HepG2 (cell line): ENCODE results near the gene ANKRA2. TPM values are rescaled to one million over a fixed set of nuclear protein-coding genes. Genes with fewer than 3 reads are reported as not detected.

Experiments
- JARID2 ChIP-seq: sonication (generic); formaldehyde crosslinking; IDR thresholded peaks from 2 replicates; pipeline ENCODE4 v1.8.1; 2023; ENCODE audit warnings: missing genetic modification reagents, inconsistent platforms; ENCODE audit not compliant: insufficient replicate concordance
- NONO ChIP-seq, 2 experiments: fragments of 450-650 bp in 1 of 2; sonication (generic) in 1 of 2; formaldehyde crosslinking in 1 of 2; IDR thresholded peaks in 1 of 2; conservative IDR thresholded peaks in 1 of 2; 2 replicates each; pipeline versions ENCODE4 v1.6.1 to v1.8.0; 2017 to 2022; ENCODE audit warnings: mild to moderate bottlenecking in 1 of 2, missing genetic modification reagents in 1 of 2, moderate library complexity in 1 of 2
- RBM39 ChIP-seq: fragments of 200-400 bp; formaldehyde crosslinking; IDR thresholded peaks from one replicate; pipeline ENCODE4 v1.6.1; 2018; ENCODE audit warnings: antibody characterized with exemption, mild to moderate bottlenecking, low read depth, low read length; ENCODE audit not compliant: poor library complexity, severe bottlenecking
- USF2 ChIP-seq, 2 experiments: sonication (generic) in 1 of 2; formaldehyde crosslinking in 1 of 2; IDR thresholded peaks; 2 replicates each; pipeline versions ENCODE4 v1.5.1 to v1.6.1; 2011 to 2020; ENCODE audit warnings: borderline replicate concordance in 1 of 2, low read depth in 1 of 2, low read length in 1 of 2, mild to moderate bottlenecking in 1 of 2, missing genetic modification reagents in 1 of 2, moderate library complexity in 1 of 2
- ZC3H4 ChIP-seq: sonication (generic); formaldehyde crosslinking; IDR thresholded peaks from 2 replicates; pipeline ENCODE4 v1.4.0; 2020; ENCODE audit warnings: missing genetic modification reagents, borderline replicate concordance
- ZNF224 ChIP-seq: sonication (generic); formaldehyde crosslinking; IDR thresholded peaks from 2 replicates; pipeline ENCODE4 v1.5.0; 2020; ENCODE audit warnings: mild to moderate bottlenecking, missing genetic modification reagents
- ZNF431 ChIP-seq: sonication (generic); formaldehyde crosslinking; IDR thresholded peaks from 2 replicates; pipeline ENCODE4 v1.9.0; 2022; ENCODE audit warnings: missing genetic modification reagents, low read depth, mild to moderate bottlenecking, borderline replicate concordance
- ZNF567 ChIP-seq: sonication (generic); formaldehyde crosslinking; IDR thresholded peaks from 2 replicates; pipeline ENCODE4 v1.8.1; 2023; ENCODE audit warnings: mild to moderate bottlenecking, missing genetic modification reagents, borderline replicate concordance
- ZNF687 ChIP-seq: sonication (generic); formaldehyde crosslinking; IDR thresholded peaks from 2 replicates; pipeline ENCODE4 v1.5.1; 2020; ENCODE audit warnings: mild to moderate bottlenecking, missing genetic modification reagents, moderate library complexity
- ZNF775 ChIP-seq: sonication (generic); formaldehyde crosslinking; IDR thresholded peaks from 2 replicates; pipeline ENCODE4 v1.4.0; 2020; ENCODE audit warnings: missing genetic modification reagents, mild to moderate bottlenecking, moderate library complexity, borderline replicate concordance
- ZNF878 ChIP-seq: sonication (generic); formaldehyde crosslinking; IDR thresholded peaks from 2 replicates; pipeline ENCODE4 v1.8.1; 2023; ENCODE audit warnings: mild to moderate bottlenecking, missing genetic modification reagents, moderate library complexity
- polyA plus RNA-seq, 8 experiments: library from polyadenylated mRNA; depleted of rRNA in 3 of 8; stranded (reverse) in 7 of 8; unstranded in 1 of 8; fragments of >200 nt; fragmentation: Illumina TruSeq in 4 of 8; extraction: Trizol in 4 of 8; gene quantifications; 2 replicates each; pipeline versions ENCODE4 v1.2.1 to v1.2.3, GENCODE V29; 2011 to 2016; ENCODE audit warnings: low read depth in 4 of 8, missing spikeins in 1 of 8, mixed read lengths in 1 of 8; ENCODE audit not compliant: insufficient read depth in 1 of 8
- total RNA-seq, 5 experiments: library from RNA; depleted of rRNA; stranded (reverse); fragments of >200 nt; fragmentation: Illumina TruSeq; extraction: Trizol; gene quantifications; 2 replicates each; pipeline ENCODE4 v1.2.3, GENCODE V29; 2016; ENCODE audit warnings: low read depth in 1 of 5
- TF ChIP-seq, protein P1 (sequence below): sonication (generic); formaldehyde crosslinking; IDR thresholded peaks from 2 replicates; pipeline ENCODE4 v1.8.0; 2022; ENCODE audit warnings: mild to moderate bottlenecking, missing genetic modification reagents; ENCODE audit not compliant: insufficient replicate concordance
- TF ChIP-seq, protein P2 (sequence below): IDR thresholded peaks from 2 replicates; pipeline ENCODE4 v1.6.1; 2016; ENCODE audit warnings: mild to moderate bottlenecking
- TF ChIP-seq, protein P3 (sequence below): sonication (generic); formaldehyde crosslinking; IDR thresholded peaks from 2 replicates; pipeline ENCODE4 v1.8.1; 2023; ENCODE audit warnings: mild to moderate bottlenecking, missing genetic modification reagents

ANKRA2 gene
- total and polyA plus RNA-seq, 2 of the 13 experiments (the other 11 are each of a cell fraction or from before 2014, with no cell fraction given) = 23.6 to 33.6 TPM

GRCh38 chr5:73565139-73565968 lies at the start of gene ANKRA2, which contains the start of gene UTP15 (continued):
- TF ChIP-seq NONO (IDR thresholded peaks at IDR 0.05) (no peak), NONO (CRISPR knock-in tag; conservative IDR thresholded peaks at IDR 0.05) (no peak; the same call in 1 of the 2 replicates), RBM39 (peak; percentile 79), USF2 (IDR thresholded peaks at IDR 0.05; ENCODE audit: low read depth, low read length) (peak; percentile 34; the same call in 1 of the 2 replicates), USF2 (CRISPR knock-in tag; IDR thresholded peaks at IDR 0.05; ENCODE audit: borderline replicate concordance) (peak; percentile 67; the same call in 1 of the 2 replicates), ZNF687 (peak; percentile 89), ZNF567 (0 out of 2 replicates have a peak, but pooled peaks have one; percentile 66), ZNF224 (CRISPR knock-in tag) (0 out of 2 replicates have a peak, but pooled peaks have one; percentile 61), JARID2 (no peak), ZC3H4 (CRISPR knock-in tag) (no peak), ZNF431 (CRISPR knock-in tag) (no peak), ZNF878 (CRISPR knock-in tag) (no peak), ZNF775 (CRISPR knock-in tag) (no peak)
- TF ChIP-seq, protein P1, sequence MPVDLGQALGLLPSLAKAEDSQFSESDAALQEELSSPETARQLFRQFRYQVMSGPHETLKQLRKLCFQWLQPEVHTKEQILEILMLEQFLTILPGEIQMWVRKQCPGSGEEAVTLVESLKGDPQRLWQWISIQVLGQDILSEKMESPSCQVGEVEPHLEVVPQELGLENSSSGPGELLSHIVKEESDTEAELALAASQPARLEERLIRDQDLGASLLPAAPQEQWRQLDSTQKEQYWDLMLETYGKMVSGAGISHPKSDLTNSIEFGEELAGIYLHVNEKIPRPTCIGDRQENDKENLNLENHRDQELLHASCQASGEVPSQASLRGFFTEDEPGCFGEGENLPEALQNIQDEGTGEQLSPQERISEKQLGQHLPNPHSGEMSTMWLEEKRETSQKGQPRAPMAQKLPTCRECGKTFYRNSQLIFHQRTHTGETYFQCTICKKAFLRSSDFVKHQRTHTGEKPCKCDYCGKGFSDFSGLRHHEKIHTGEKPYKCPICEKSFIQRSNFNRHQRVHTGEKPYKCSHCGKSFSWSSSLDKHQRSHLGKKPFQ = no peak
- TF ChIP-seq, protein P2, sequence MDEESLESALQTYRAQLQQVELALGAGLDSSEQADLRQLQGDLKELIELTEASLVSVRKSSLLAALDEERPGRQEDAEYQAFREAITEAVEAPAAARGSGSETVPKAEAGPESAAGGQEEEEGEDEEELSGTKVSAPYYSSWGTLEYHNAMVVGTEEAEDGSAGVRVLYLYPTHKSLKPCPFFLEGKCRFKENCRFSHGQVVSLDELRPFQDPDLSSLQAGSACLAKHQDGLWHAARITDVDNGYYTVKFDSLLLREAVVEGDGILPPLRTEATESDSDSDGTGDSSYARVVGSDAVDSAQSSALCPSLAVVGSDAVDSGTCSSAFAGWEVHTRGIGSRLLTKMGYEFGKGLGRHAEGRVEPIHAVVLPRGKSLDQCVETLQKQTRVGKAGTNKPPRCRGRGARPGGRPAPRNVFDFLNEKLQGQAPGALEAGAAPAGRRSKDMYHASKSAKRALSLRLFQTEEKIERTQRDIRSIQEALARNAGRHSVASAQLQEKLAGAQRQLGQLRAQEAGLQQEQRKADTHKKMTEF = peak; percentile 53; the same call in 1 of the 2 replicates
- TF ChIP-seq, protein P3, sequence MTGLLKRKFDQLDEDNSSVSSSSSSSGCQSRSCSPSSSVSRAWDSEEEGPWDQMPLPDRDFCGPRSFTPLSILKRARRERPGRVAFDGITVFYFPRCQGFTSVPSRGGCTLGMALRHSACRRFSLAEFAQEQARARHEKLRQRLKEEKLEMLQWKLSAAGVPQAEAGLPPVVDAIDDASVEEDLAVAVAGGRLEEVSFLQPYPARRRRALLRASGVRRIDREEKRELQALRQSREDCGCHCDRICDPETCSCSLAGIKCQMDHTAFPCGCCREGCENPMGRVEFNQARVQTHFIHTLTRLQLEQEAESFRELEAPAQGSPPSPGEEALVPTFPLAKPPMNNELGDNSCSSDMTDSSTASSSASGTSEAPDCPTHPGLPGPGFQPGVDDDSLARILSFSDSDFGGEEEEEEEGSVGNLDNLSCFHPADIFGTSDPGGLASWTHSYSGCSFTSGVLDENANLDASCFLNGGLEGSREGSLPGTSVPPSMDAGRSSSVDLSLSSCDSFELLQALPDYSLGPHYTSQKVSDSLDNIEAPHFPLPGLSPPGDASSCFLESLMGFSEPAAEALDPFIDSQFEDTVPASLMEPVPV (CRISPR knock-in tag) = no peak
